ENCODE measurements around the gene SLC25A24.
"Not testable (repeated sequence)": the region's sequence is repeated elsewhere in the genome, so short reads cannot be mapped to it uniquely, and the experiment has no call there.

DNA sequence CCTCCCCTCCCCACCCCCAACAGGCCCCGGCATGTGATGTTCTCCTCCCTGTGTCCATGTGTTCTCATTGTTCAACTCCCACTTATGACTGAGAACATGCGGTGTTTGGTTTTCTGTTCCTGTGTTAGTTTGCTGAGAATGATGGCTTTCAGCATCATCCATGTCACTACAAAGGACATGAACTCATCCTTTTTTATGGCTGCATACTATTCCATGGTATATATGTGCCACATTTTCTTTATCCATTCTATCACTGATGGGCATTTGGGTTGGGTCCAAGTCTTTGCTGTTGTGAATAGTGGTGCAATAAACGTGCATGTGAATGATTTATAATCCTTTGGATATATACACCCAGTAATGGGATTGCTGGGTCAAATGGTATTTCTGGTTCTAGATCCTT is 3.4 kb upstream of the SLC25A24 start:
- TF ChIP-seq, protein P1, sequence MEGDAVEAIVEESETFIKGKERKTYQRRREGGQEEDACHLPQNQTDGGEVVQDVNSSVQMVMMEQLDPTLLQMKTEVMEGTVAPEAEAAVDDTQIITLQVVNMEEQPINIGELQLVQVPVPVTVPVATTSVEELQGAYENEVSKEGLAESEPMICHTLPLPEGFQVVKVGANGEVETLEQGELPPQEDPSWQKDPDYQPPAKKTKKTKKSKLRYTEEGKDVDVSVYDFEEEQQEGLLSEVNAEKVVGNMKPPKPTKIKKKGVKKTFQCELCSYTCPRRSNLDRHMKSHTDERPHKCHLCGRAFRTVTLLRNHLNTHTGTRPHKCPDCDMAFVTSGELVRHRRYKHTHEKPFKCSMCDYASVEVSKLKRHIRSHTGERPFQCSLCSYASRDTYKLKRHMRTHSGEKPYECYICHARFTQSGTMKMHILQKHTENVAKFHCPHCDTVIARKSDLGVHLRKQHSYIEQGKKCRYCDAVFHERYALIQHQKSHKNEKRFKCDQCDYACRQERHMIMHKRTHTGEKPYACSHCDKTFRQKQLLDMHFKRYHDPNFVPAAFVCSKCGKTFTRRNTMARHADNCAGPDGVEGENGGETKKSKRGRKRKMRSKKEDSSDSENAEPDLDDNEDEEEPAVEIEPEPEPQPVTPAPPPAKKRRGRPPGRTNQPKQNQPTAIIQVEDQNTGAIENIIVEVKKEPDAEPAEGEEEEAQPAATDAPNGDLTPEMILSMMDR (IDR thresholded peaks at IDR 0.05), result not testable (repeated sequence)
- not testable (repeated sequence) for TF ChIP-seq POLR2A (IDR thresholded peaks at IDR 0.05)
